Measurements from ENCODE around the gene ARNT2.

ARNT2 gene

DNA sequence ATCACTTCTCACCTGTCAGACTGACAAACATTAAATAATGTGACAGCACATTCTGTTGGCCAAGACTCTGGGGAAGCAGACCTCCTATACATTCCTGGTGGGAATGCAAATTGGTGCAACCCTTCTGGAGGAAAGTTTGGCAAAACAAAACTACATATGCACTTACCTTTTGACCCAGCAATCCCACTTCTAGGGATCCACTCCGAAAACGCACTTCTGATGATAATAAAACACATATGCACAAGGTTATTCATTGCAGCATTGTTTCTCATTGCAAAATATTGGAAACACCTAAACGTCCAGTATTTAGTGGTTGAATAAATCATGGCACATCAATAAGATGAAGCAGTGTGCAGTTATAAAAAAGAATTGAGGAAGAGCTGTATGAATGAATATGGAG, 145.5 kb downstream of the ARNT2 start:
- DNase-seq, result no peak
- Histone ChIP-seq H3K27ac (ENCODE audit: low read length) (no peak overlapping the region), H4K20me1 (ENCODE audit: insufficient read depth, low read length) (no peaks in the 10 kb centered on the region), H3K36me3 (replicated peaks; ENCODE audit: insufficient read depth, low read length) (no peaks in the 10 kb centered on the region), H3K4me3 (ENCODE audit: low read length) (no peak overlapping the region), H3K9me3 (replicated peaks; ENCODE audit: insufficient read depth, low read length) (no peaks in the 10 kb centered on the region), H3K79me2 (ENCODE audit: low read length) (no peaks in the 10 kb centered on the region), H3K9ac (ENCODE audit: low read length) (no peak overlapping the region), H3K4me1 (ENCODE audit: low read length) (no peaks in the 10 kb centered on the region), H2AFZ (ENCODE audit: low read length) (no peak overlapping the region), H3K9me2 (replicated peaks; ENCODE audit: insufficient read depth, low read length) (no peaks in the 10 kb centered on the region), H3K27me3 (replicated peaks; ENCODE audit: insufficient read depth, low read length) (no peaks in the 10 kb centered on the region), H3F3A (ENCODE audit: insufficient read depth, low read length) (no peaks in the 10 kb centered on the region), H3K4me2 (ENCODE audit: low read depth, low read length) (no peak overlapping the region)
- no peak for TF ChIP-seq EZH2 (optimal IDR thresholded peaks at IDR 0.05; ENCODE audit: low read depth, low read length)

DNA sequence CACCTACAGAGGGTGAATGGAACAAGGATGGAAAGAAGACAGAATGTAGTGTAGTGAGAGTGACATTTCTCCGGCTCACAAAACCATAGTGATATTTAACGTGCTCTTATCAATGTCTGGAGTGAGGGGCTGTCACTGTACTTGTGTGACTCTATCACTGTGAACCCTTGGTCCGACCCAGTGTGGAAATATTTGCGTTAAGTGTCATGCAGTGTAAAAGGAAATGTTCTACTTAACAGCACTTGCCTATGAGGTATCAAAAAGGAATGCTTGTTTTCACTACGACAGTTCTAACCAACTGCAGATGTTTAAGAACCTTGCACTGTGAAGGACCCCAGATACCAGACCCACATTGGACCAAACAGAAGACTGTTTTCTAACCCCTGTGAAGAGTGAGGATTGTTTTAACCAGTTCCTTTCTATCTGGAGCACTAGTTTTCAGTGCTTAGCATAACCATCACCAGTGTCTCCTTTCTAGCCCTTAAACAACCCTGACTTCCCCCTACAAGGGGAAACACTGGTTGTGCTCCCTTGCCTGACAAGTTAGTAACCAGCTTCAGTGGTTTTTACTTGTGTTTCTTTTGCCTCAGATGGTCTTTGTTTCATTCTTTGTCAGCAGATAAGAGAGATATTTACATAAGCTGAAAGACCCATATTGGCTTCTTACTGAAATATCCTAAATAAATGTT, 146.2 kb downstream of the ARNT2 start:
- no peak for DNase-seq
- no peak overlapping the region for H3K27ac ChIP-seq (ENCODE audit: low read length)
- H4K20me1 ChIP-seq (ENCODE audit: insufficient read depth, low read length), result no peaks in the 10 kb centered on the region
- H3K27me3 ChIP-seq (replicated peaks; ENCODE audit: insufficient read depth, low read length), result no peaks in the 10 kb centered on the region
- H3F3A ChIP-seq (ENCODE audit: insufficient read depth, low read length), result no peaks in the 10 kb centered on the region
- no peak overlapping the region for H3K4me2 ChIP-seq (ENCODE audit: low read depth, low read length)
- H3K36me3 ChIP-seq (replicated peaks; ENCODE audit: insufficient read depth, low read length), result no peaks in the 10 kb centered on the region
- no peak overlapping the region for H2AFZ ChIP-seq (ENCODE audit: low read length)
- H3K4me1 ChIP-seq (ENCODE audit: low read length), result no peaks in the 10 kb centered on the region
- no peaks in the 10 kb centered on the region for H3K79me2 ChIP-seq (ENCODE audit: low read length)
- no peak overlapping the region for H3K4me3 ChIP-seq (ENCODE audit: low read length)
- no peak overlapping the region for H3K9ac ChIP-seq (ENCODE audit: low read length)
- H3K9me3 ChIP-seq (replicated peaks; ENCODE audit: insufficient read depth, low read length), result no peaks in the 10 kb centered on the region
- TF ChIP-seq, protein P1, sequence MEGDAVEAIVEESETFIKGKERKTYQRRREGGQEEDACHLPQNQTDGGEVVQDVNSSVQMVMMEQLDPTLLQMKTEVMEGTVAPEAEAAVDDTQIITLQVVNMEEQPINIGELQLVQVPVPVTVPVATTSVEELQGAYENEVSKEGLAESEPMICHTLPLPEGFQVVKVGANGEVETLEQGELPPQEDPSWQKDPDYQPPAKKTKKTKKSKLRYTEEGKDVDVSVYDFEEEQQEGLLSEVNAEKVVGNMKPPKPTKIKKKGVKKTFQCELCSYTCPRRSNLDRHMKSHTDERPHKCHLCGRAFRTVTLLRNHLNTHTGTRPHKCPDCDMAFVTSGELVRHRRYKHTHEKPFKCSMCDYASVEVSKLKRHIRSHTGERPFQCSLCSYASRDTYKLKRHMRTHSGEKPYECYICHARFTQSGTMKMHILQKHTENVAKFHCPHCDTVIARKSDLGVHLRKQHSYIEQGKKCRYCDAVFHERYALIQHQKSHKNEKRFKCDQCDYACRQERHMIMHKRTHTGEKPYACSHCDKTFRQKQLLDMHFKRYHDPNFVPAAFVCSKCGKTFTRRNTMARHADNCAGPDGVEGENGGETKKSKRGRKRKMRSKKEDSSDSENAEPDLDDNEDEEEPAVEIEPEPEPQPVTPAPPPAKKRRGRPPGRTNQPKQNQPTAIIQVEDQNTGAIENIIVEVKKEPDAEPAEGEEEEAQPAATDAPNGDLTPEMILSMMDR (IDR thresholded peaks at IDR 0.05; ENCODE audit: low read length), result no peak
- TF ChIP-seq EZH2phosphoT487 (IDR thresholded peaks at IDR 0.05; ENCODE audit: low read length) (no peak), EZH2 (optimal IDR thresholded peaks at IDR 0.05; ENCODE audit: low read depth, low read length) (no peak)
- H3K9me2 ChIP-seq (replicated peaks; ENCODE audit: insufficient read depth, low read length), result no peaks in the 10 kb centered on the region

DNA sequence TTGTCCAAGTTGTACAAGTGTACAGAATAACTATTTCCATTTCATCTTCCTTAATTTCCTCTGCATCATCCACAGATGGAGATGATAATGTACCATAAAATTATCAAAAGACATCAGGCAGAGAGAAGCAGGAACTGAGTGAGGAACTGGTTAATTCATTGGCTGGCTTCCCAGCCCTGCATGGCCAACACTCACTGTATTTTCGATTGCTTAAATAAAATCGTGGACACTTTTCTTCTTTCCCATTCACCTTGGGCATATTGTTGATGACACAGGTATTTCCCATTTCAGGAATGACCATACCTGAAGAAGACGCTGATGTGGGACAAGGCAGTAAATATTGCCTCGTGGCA, 146.7 kb downstream of the ARNT2 start:
- H3K9me2 ChIP-seq (replicated peaks; ENCODE audit: insufficient read depth, low read length), result no peaks in the 10 kb centered on the region
- no peak overlapping the region for H2AFZ ChIP-seq (ENCODE audit: low read length)
- H3K36me3 ChIP-seq (replicated peaks; ENCODE audit: insufficient read depth, low read length), result no peaks in the 10 kb centered on the region
- no peaks in the 10 kb centered on the region for H3K9me3 ChIP-seq (replicated peaks; ENCODE audit: insufficient read depth, low read length)
- H3K27ac ChIP-seq (ENCODE audit: low read length), result no peak overlapping the region
- H3K9ac ChIP-seq (ENCODE audit: low read length), result no peak overlapping the region
- H3F3A ChIP-seq (ENCODE audit: insufficient read depth, low read length), result no peaks in the 10 kb centered on the region
- no peak overlapping the region for H3K4me2 ChIP-seq (ENCODE audit: low read depth, low read length)
- no peaks in the 10 kb centered on the region for H4K20me1 ChIP-seq (ENCODE audit: insufficient read depth, low read length)
- H3K79me2 ChIP-seq (ENCODE audit: low read length), result no peaks in the 10 kb centered on the region
- no peaks in the 10 kb centered on the region for H3K4me1 ChIP-seq (ENCODE audit: low read length)
- H3K4me3 ChIP-seq (ENCODE audit: low read length), result no peak overlapping the region
- H3K27me3 ChIP-seq (replicated peaks; ENCODE audit: insufficient read depth, low read length), result no peaks in the 10 kb centered on the region
- TF ChIP-seq EZH2 (optimal IDR thresholded peaks at IDR 0.05; ENCODE audit: low read depth, low read length) (no peak), EZH2phosphoT487 (IDR thresholded peaks at IDR 0.05; ENCODE audit: low read length) (no peak)
- TF ChIP-seq, protein P1 (IDR thresholded peaks at IDR 0.05; ENCODE audit: low read length), result no peak
- no peak for DNase-seq

DNA sequence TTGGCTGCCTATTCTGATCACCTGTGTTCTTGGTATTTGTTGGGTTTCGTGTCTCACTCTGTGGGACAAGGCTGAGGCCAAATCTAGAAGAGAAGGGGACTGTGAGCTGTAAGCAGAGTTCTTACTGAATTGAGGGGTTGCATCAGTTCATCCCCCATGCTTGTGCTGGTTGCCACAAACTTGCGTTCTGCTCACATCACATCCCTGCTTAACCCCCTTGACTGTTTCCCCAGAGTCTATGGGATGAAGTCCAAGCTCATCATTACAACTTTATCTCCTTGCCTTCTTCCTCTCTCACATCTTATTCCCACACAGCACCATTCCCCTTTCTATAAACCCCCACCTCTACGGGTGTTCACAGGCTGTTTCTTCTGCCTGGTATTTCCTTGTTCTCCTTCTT, 147.2 kb downstream of the ARNT2 start:
- Histone ChIP-seq H3K4me3 (ENCODE audit: low read length) (no peak overlapping the region), H3K4me1 (ENCODE audit: low read length) (no peaks in the 10 kb centered on the region), H3K9ac (ENCODE audit: low read length) (no peak overlapping the region), H3K27me3 (replicated peaks; ENCODE audit: insufficient read depth, low read length) (no peaks in the 10 kb centered on the region), H3F3A (ENCODE audit: insufficient read depth, low read length) (no peaks in the 10 kb centered on the region), H3K4me2 (ENCODE audit: low read depth, low read length) (no peak overlapping the region), H3K9me3 (replicated peaks; ENCODE audit: insufficient read depth, low read length) (no peaks in the 10 kb centered on the region), H3K36me3 (replicated peaks; ENCODE audit: insufficient read depth, low read length) (no peaks in the 10 kb centered on the region), H3K27ac (ENCODE audit: low read length) (no peak overlapping the region), H2AFZ (ENCODE audit: low read length) (no peak overlapping the region), H3K9me2 (replicated peaks; ENCODE audit: insufficient read depth, low read length) (no peaks in the 10 kb centered on the region), H3K79me2 (ENCODE audit: low read length) (no peaks in the 10 kb centered on the region), H4K20me1 (ENCODE audit: insufficient read depth, low read length) (no peaks in the 10 kb centered on the region)
- TF ChIP-seq EZH2 (optimal IDR thresholded peaks at IDR 0.05; ENCODE audit: low read depth, low read length) (no peak), EZH2phosphoT487 (IDR thresholded peaks at IDR 0.05; ENCODE audit: low read length) (no peak)
- TF ChIP-seq, protein P1 (IDR thresholded peaks at IDR 0.05; ENCODE audit: low read length), result no peak
- DNase-seq, result no peak
